GM18517 (cell line): Measurements from ENCODE around the gene STAT6.

ENCODE experiments used
- ATAC-seq: cut with Tn5 transposase; IDR thresholded peaks from one replicate; pipeline ENCODE4 v1.9.1; 2021; ENCODE audit warnings: mild to moderate bottlenecking, moderate library complexity; ENCODE audit not compliant: unreplicated experiment

Gene STAT6, protein sequence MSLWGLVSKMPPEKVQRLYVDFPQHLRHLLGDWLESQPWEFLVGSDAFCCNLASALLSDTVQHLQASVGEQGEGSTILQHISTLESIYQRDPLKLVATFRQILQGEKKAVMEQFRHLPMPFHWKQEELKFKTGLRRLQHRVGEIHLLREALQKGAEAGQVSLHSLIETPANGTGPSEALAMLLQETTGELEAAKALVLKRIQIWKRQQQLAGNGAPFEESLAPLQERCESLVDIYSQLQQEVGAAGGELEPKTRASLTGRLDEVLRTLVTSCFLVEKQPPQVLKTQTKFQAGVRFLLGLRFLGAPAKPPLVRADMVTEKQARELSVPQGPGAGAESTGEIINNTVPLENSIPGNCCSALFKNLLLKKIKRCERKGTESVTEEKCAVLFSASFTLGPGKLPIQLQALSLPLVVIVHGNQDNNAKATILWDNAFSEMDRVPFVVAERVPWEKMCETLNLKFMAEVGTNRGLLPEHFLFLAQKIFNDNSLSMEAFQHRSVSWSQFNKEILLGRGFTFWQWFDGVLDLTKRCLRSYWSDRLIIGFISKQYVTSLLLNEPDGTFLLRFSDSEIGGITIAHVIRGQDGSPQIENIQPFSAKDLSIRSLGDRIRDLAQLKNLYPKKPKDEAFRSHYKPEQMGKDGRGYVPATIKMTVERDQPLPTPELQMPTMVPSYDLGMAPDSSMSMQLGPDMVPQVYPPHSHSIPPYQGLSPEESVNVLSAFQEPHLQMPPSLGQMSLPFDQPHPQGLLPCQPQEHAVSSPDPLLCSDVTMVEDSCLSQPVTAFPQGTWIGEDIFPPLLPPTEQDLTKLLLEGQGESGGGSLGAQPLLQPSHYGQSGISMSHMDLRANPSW

DNA sequence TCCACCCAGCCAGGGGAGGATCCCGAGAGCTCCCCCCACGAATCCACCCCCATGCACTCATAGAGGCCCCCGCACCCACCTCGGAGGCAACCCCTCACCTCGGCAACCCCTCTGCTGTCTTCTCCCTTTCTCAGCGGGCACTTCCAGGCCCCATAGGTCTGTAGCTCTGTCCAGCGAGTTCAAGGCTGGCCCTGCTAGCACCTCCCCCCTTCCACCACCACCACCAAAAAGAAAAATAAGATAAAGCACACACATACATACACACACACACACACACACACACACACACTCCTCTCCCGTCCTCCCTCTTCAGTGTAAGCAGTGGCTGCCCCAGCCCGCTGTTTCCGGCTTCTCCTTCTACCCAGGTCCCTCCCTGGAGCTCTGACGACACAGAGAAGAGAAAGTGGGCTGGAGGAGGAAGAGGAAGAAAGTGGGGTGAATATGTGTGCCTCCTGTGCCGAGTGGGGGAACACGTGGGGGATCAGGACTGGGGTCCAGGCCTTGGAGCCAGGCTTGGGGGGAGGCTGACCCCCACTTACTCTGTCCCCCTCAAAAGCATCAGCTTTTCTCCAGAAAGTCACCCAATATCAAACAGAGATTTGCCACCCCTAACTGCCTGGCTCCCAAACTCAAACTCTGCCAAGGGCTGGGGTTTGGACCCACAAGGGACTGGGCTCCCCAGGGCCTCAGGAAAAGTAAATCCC lies at the start of gene STAT6:
TSS of gene STAT6 (minus strand) at position 332 of the 704 bp plus-strand sequence. CDS start 3,084 bp downstream, outside the sequence.
- ATAC-seq: peak; percentile 45

DNA sequence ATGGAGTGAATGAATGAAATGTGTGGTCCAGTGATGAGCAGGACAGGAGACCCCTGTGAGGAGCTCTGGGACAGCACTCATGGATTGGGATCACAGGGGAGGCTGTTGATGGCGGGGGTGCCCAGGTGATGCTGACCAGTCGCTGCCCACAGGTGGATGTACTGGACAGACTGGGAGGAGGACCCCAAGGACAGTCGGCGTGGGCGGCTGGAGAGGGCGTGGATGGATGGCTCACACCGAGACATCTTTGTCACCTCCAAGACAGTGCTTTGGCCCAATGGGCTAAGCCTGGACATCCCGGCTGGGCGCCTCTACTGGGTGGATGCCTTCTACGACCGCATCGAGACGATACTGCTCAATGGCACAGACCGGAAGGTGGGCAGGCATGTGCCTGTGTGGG lies 49.6 kb upstream of the STAT6 start:
- no peak for ATAC-seq

- no peak for ATAC-seq
Measured at GRCh38 chr12:57160040-57160439, 48.9 kb upstream of the STAT6 start.

DNA sequence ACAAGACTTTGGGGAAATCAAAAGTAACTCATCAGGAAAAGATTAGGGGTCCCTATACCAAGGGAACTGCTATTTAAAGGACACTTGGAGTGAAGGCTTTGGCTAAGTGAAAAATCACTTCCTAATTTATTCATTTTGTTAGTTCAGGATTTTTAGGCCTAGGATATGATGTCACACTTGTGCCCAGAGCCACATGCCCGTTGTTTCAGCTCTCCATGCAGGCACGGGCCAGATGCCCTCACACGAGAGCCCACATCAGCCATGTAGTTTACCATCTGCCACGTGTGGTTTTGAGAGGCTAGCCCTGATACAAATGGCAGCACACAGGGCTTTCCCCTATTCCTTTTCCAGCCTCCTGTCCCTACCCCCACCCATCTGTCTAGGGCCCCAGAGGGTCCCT lies 48.1 kb upstream of the STAT6 start:
- ATAC-seq: no peak

DNA sequence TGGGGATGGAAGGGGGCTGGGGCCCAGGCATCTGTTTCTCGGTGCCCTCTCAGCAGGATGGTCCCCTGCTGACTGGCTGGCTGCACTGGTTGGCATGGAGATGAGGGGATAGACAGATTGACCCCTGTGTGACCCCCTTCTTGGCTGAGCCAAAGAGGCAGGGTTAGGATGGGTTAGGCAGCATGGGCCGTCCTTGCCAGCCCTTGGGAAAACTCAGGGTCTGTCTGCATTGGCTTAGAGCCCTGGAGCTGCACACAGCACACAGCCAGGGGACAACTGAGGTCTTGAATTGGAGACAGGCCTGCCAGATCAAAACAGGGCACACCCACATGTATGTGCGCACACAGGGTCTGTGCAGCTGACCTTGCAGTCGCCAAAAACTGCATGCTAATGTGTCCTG lies 47.5 kb upstream of the STAT6 start:
- no peak for ATAC-seq

DNA sequence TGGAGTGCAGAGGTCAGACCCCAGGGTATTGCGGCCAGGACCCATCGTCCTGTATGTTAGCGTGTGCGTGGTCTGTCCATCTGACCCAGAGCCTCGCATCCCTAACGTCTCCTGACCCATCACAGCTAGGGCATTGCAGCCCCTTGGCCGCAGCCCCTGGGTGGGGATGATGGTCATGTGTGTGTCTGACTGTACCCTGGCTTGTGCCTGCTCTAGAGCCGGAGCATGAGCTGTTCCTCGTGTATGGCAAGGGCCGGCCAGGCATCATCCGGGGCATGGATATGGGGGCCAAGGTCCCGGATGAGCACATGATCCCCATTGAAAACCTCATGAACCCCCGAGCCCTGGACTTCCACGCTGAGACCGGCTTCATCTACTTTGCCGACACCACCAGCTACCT lies 47.0 kb upstream of the STAT6 start:
- no peak for ATAC-seq

DNA sequence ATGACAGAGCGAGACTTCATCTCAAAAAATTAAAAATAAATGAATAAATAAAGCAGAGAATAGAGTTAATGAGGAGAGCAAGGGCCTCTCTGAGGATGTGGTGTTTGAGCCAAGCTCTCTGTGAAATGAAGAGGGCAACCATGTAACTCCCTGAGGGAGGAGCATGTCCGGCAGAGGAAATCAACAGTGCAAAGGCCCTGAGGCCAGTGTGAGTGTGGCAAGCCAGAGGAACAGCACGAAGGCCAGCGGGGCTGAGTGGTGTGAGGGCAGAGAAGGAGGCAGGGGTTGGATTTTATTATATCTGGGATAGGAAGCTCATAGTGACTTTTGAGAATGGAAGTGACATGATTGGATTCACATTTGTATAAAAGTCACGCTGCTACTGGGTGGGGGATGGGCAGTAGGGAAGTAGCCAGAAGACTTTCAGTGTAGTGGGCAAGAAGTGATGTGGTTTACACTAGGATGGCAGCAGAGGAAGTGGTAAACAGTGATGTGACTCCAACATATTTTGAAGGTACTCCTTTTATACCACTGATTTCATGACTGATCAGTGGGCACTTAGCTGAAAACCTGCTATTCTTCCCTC lies 46.5 kb upstream of the STAT6 start:
- no peak for ATAC-seq

DNA sequence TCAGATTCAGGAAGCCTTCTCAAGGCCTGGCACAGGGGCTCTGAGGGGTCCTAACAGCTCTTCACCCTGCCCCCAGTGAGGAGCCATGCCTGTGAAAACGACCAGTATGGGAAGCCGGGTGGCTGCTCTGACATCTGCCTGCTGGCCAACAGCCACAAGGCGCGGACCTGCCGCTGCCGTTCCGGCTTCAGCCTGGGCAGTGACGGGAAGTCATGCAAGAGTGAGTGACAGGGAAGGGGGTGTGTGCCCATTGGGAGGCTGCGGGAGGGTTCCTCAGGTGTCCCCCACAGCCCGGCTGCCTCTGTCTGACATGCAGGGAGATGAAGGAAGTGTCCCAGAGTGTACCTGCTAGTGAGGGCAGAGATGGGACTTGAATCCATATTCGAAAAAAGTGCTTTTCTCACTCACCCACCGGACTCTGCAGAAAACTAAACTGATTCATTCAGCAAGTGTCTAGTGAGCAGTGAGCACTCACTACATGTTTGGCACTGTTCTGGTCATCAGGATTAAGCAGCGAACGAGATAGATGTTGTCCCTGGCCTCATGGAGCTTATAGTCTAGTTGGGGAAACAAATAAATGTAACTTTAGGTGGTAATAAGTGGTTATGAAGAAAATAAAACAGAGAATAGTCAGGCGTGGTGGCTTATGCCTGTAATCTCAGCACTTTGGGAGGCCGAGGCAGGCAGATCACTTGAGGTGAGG lies 45.7 kb upstream of the STAT6 start:
- no peak for ATAC-seq

DNA sequence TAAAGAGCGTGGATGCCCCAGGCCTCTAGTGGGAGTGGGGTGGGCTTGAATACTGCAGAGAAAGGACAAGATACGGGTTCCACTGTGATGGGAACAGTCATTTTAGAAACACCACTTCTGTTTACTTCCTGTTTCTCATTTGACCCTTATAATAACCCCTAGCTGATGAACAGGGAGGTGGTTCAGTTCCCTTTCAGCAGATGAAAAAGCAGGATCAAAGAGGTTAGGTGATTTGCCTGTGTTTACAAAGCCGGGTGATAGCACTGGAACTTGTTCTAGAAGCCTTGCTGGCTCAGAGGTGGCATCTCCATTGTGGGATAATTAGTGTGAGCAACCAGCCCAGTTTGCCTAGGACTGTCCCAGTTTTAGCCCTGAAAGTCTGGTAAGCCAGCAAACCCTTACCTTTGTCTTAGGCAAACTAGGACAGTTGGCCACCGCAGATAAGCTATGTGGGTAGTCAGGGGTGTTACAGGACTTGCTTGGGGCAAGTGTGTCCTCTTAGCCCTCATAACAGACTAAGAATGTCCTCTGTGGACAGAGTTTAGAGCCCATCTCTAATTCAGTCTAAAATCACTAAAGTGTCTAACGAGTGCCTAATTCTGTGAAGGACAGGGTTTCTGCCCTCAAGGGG lies 43.8 kb upstream of the STAT6 start:
- ATAC-seq: no peak

DNA sequence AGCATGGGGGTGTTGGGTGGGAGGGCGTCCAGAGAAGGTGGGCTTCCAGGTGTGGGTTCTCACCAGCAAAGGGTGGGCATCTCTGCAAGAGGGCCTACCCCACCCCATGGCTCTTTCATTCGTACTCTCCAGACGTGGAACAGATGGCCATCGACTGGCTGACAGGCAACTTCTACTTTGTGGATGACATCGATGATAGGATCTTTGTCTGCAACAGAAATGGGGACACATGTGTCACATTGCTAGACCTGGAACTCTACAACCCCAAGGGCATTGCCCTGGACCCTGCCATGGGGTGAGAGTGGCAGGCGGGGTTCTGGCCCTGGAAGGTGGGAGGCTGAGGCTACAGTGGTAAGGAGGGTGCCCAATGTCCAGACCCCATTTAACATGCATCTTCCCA lies 42.9 kb upstream of the STAT6 start:
- ATAC-seq: no peak

- ATAC-seq: no peak
Measured at GRCh38 chr12:57153415-57153997, 42.3 kb upstream of the STAT6 start.

GRCh38 chr12:57152639-57153038 lies 41.5 kb upstream of the STAT6 start:
- no peak for ATAC-seq

- no peak for ATAC-seq
Measured at GRCh38 chr12:57151741-57152630, 40.8 kb upstream of the STAT6 start.

DNA sequence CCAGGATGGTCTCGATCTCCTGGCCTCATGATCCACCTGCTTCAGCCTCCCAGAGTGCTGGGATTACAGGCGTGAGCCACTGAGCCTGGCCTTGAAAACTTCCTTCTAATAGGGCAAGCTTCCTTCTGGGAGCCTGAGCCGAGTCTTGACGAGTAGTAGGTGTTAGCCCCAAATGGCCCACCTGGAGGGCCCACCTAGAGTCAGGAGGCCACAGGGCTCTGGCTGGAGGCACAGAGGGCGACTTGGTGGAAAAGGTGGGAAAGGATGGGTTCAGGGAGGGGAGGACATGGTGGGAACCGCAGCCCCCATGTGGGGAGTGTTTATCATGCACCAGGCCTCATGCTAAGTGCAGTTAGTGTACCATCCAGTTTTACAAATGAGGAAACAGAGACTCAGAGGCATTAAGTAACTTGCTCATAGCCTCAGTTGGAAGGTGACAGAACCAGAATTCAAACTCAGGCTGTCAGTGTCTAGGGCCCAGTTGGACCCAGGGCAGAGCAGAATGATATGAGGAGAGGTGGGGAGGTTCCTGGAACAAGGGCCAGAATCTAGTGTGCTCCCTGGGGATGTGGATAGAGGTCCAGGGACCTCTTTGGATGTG lies 39.3 kb upstream of the STAT6 start:
- no peak for ATAC-seq

GRCh38 chr12:57149245-57149900 lies 38.2 kb upstream of the STAT6 start:
- ATAC-seq: no peak

GRCh38 chr12:57148469-57149244 lies 37.5 kb upstream of the STAT6 start:
- ATAC-seq: no peak
